ENCODE data around the gene CHKA.

DNA sequence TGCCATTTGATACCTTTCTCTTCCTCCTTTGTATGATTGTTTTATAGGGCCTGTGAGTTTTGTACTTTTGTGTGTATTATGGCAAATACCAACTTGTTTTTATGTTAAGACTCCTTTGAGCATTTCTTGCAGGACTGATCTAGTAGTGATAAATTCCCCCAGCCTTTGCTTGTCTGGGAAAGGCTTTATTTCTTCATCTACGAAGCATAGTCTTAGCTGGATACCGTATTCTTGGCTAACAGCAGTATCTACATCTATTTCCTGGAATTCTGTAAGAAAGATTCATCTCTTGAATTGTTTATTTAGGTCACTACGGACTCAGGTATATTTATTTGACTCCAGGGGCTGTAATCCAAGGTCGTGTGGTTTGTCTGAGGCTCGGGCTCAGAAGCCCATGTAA is 96.7 kb downstream of the CHKA start:
- TF ChIP-seq, protein P1, sequence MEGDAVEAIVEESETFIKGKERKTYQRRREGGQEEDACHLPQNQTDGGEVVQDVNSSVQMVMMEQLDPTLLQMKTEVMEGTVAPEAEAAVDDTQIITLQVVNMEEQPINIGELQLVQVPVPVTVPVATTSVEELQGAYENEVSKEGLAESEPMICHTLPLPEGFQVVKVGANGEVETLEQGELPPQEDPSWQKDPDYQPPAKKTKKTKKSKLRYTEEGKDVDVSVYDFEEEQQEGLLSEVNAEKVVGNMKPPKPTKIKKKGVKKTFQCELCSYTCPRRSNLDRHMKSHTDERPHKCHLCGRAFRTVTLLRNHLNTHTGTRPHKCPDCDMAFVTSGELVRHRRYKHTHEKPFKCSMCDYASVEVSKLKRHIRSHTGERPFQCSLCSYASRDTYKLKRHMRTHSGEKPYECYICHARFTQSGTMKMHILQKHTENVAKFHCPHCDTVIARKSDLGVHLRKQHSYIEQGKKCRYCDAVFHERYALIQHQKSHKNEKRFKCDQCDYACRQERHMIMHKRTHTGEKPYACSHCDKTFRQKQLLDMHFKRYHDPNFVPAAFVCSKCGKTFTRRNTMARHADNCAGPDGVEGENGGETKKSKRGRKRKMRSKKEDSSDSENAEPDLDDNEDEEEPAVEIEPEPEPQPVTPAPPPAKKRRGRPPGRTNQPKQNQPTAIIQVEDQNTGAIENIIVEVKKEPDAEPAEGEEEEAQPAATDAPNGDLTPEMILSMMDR (IDR thresholded peaks at IDR 0.05; ENCODE audit: insufficient read depth, low read length) = no peak
- TF ChIP-seq, protein P2, sequence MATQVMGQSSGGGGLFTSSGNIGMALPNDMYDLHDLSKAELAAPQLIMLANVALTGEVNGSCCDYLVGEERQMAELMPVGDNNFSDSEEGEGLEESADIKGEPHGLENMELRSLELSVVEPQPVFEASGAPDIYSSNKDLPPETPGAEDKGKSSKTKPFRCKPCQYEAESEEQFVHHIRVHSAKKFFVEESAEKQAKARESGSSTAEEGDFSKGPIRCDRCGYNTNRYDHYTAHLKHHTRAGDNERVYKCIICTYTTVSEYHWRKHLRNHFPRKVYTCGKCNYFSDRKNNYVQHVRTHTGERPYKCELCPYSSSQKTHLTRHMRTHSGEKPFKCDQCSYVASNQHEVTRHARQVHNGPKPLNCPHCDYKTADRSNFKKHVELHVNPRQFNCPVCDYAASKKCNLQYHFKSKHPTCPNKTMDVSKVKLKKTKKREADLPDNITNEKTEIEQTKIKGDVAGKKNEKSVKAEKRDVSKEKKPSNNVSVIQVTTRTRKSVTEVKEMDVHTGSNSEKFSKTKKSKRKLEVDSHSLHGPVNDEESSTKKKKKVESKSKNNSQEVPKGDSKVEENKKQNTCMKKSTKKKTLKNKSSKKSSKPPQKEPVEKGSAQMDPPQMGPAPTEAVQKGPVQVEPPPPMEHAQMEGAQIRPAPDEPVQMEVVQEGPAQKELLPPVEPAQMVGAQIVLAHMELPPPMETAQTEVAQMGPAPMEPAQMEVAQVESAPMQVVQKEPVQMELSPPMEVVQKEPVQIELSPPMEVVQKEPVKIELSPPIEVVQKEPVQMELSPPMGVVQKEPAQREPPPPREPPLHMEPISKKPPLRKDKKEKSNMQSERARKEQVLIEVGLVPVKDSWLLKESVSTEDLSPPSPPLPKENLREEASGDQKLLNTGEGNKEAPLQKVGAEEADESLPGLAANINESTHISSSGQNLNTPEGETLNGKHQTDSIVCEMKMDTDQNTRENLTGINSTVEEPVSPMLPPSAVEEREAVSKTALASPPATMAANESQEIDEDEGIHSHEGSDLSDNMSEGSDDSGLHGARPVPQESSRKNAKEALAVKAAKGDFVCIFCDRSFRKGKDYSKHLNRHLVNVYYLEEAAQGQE (IDR thresholded peaks at IDR 0.05; ENCODE audit: insufficient replicate concordance, low read depth) = no peak
- TF ChIP-seq GABPA (IDR thresholded peaks at IDR 0.05; ENCODE audit: low read depth) = no peak
- TF ChIP-seq POLR2AphosphoS5 (IDR thresholded peaks at IDR 0.05; ENCODE audit: low read depth) = no peak

Data from HL-60 (cell line).